ENCODE results near the gene HSD17B14.
"Not testable (repeated sequence)": the region's sequence is repeated elsewhere in the genome, so short reads cannot be mapped to it uniquely, and the experiment has no call there.

HSD17B14 gene

DNA sequence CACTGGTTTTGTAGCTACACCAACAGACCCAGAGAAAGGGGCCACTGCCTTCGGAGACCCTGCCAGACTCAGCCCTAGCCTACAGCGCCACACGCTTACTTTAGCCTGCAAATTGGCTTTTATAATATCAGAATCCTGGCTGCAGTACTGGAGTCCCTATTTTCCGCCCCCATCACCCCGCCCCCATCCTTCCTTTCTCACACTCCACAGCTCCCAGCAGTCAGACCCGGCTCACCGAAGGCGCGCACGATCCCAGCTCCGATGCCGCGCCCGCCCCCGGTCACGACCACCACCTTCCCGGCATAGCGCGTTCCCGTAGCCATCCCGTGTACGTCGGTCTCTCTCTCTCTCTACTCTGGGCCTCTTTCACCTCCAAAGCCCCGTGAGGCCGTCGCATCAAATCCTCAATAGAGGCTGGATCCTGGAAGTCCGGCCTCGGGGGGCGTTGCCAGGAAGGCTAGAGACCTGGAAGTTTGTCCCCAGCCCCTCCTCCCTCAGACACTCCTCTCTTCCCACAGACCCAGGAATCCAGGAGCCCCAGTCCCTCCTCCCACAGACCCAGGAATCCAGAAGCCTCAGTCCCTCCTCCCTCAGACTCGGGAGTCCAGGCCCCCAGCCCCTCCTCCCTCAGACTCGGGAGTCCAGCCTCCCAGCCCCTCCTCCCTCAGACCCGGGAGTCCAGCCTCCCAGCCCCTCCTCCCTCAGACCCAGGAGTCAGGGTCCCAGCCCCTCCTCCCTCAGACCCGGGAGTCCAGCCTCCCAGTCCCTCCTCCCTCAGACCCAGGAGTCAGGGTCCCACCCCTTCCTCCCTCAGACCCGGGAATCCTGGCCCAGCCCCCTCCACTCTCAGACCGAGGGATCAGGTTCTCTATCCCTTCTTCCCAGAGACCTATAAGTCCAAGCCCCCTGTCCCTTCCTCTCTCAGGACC is at the start of gene HSD17B14:
TSS of gene HSD17B14 (minus strand) at position 403 of the 929 bp plus-strand sequence. CDS start at position 323, 80 bp downstream.
- DNase-seq, result no peak

DNA sequence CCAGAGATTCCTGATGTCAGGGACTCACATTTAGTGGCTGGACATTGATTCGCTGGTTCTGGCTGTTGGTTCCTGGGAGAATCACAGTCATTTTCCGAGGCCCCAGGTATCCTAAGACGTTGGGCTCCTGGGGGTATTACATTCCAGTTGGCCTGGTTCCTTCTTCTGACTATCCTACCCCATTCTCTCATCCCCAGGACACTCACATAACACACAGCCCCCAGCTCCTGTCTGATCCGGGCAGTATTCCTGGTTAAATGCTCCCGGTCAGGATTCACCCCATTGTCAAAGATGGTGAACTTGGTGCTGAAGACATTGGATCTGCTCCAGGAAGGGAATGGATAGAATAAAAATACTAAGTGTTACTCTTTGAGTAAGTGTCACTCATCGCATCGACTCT is 47.4 kb upstream of the HSD17B14 start:
- DNase-seq, result no peak

- peak; percentile 40 for DNase-seq
These were observed 45.7 kb upstream of the HSD17B14 start for GRCh38 chr19:48881741-48882657.

DNA sequence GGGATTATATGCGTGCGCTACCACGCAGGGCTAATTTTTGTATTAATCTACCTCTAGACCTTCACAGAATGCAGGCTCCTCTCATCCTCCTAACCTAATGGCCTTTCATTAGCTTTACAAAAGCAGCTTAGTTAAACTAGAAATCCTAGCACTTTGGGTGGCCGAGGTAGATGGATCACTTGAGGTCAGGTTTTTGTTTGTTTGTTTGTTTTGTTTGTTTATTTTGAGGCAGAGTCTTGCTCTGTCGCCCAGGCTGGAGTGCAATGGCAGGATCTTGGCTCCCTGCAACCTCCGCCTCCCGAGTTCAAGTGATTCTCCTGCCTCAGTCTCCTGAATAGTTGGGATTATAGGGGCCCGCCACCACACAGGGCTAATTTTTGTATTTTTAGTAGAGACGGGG is 43.4 kb upstream of the HSD17B14 start:
- not testable (repeated sequence) for DNase-seq

DNA sequence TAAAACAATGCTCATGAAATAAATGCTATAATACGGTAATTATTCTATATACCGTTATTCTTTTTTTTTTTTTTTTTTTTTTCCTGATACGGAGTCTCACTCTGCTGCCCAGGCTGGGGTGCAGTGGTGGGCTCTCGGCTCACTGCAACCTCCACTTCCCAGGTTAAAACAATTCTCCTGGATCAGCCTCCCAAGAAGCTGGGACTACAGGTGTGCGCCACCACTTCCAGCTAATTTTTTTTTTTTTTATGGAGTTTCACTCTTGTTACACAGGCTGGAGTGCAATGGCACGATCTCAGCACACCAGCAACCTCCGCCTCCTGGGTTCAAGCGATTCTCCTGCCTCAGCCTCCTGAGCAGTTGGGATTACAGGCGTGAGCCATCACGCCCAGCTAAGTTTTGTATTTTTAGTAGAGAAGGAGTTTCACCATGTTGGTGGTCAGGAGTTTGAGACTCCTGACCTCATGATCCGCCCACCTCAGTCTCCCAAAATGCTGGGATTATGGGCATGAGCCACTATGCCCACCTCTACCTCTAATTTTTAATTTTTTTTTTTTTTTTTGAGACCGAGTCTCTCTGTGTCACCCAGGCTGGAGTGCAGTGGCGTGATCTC is 42.8 kb upstream of the HSD17B14 start:
- DNase-seq, result no peak

DNA sequence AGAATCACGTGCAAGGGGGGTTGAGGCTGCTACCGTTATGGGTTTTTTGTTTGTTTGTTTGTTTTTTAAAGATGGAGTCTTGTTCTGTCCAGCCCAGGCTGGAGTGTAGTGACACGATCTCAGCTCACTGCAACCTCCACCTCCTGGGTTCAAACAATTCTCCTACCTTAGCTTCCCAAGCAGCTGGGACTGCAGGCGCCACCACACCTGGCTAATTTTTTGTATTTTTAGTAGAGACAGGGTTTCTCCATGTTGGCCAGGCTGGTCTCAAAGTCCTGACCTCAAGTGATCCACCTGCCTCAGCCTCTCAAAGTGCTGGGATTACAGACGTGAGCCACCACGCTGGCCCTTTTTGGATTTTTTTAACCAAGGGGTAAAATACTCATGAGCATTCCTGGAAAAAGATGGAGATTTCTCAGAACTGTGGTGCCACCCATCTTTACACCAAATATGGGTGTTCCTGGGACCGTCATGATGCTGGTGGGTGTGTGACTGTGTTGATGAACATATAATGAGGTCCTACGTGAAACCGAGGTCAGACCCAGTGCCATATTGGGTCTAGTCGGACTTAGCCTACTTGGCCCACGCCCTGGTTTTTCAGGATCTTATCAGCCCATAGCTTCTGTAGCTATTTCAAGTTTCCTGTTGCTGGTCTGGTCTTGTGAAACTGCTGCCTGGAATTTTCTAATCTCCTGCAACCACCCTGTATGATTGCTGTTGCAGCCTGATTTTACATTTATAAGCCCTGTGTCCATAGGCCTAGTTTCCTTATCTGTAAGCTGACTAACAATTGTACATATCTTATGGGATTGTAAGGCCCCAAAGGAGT is 42.1 kb upstream of the HSD17B14 start:
- DNase-seq, result peak; percentile 55

DNA sequence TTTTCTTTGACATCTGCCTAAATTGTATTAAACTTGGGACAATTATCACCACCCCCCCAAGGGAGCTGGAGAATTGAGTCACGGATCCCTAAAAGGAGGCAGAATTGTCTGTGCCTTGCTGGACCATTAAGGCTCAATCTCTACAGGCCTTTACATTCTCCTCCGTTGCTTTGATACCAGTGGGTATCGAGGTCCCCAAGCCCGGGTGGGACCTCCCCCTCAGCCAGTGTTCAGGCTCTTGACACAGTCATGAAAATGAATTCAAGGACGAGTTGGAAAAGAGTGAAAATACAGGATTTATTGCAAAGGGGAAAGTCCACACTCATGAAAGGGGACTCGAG is 41.5 kb upstream of the HSD17B14 start:
- DNase-seq, result no peak

- DNase-seq, result peak; percentile 51
These were observed 40.0 kb upstream of the HSD17B14 start for GRCh38 chr19:48876043-48876981.

GRCh38 chr19:48874303-48875135 is 38.2 kb upstream of the HSD17B14 start:
- peak; percentile 59 for DNase-seq

DNA sequence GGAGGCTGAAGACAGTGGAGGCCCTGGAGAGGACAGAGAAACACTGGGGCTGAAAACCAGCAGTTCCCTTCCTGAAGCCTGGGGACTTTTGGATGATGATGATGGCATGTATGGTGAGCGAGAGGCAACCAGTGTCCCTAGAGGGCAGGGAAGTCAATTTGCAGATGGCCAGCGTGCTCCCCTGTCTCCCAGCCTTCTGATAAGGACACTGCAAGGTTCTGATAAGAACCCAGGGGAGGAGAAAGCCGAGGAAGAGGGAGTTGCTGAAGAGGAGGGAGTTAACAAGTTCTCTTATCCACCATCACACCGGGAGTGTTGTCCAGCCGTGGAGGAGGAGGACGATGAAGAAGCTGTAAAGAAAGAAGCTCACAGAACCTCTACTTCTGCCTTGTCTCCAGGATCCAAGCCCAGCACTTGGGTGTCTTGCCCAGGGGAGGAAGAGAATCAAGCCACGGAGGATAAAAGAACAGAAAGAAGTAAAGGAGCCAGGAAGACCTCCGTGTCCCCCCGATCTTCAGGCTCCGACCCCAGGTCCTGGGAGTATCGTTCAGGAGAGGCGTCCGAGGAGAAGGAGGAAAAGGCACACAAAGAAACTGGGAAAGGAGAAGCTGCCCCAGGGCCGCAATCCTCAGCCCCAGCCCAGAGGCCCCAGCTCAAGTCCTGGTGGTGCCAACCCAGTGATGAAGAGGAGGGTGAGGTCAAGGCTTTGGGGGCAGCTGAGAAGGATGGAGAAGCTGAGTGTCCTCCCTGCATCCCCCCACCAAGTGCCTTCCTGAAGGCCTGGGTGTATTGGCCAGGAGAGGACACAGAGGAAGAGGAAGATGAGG is 37.4 kb upstream of the HSD17B14 start:
- DNase-seq, result no peak

GRCh38 chr19:48872884-48873475 is 36.7 kb upstream of the HSD17B14 start:
- DNase-seq, result peak; percentile 86

GRCh38 chr19:48872182-48872883 is 36.0 kb upstream of the HSD17B14 start, which contains the start of gene PPP1R15A:
Gene PPP1R15A, plus strand, starts transcription at chr19:48872421. Its CDS starts 813 bp downstream, at chr19:48873234.
- peak; percentile 98 for DNase-seq

DNA sequence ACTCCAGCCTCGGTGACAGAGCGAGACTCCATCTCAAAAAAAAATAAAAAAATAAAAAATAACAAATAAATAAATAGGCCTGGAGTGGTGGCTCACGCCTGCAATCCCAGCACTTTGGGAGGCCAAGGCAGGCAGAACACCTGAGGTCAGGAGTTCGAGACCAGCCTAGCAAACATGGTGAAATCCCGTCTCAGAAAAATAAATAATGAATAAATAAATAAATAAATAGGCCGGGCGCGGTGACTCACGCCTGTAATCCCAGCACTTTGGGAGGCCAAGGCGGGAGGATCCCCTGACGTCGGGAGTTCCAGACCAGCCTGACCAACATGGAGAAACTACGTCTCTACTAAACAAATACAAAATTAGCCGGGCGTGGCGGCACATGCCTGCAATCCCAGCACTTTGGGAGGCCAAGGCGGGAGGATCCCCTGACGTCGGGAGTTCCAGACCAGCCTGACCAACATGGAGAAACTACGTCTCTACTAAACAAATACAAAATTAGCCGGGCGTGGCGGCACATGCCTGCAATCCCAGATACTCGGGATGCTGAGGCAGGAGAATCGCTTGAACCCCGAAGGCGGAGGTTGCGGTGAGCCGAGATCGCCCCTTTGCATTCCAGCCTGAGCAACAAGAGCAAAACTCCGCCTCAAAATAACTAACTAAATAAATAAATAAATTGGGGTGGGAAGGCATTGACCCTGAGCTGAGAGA is 35.3 kb upstream of the HSD17B14 start:
- not testable (repeated sequence) for DNase-seq

- no peak for DNase-seq
These were observed 33.8 kb upstream of the HSD17B14 start for GRCh38 chr19:48870048-48870447.

DNA sequence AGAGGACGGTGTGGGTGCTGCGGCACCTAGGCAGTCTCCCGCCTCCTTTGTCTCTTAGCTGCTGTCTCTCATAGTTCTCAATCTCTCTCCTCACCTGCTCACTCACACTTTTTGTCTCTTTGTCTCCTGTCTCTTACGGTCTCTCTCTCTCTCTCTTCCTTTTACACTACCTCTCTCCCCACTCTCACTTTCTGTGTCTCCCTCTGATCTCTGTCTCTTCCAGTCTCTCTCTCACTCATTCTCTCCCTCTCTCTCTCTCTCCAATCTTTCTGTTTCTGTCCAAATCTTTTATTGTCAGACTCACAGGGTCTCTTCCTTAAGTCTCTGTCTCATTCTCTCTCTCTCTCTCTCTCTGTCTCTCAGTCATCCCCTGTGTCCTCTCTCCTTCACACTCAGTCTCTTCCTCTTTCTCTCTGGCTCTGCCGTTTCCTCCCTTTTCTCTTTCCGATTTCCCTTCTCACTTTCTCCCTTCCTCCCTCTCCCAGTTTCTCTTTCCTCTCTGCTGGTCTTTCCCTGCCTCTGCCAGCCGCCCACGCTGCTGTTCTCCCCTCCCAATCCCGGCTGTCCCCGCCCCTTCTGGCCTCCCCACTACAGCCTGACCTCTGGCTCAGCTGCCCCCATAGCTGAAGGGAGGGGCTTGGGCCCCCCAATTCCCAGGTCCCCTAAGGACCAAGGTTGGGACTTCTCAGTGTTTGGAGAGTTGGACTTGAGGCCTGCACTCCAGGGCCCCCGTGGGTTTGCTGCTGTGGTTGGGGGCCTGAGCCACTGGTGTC is 32.0 kb upstream of the HSD17B14 start, which contains the start of gene PLEKHA4:
TSS of gene PLEKHA4 (minus strand) at position 504 of the 773 bp plus-strand sequence. CDS start 997 bp downstream, outside the sequence.
- no peak for DNase-seq

- no peak for DNase-seq
These were observed 31.4 kb upstream of the HSD17B14 start for GRCh38 chr19:48867746-48868113.
